Esophagus muscularis mucosa (tissue), 3 donors: ENCODE measurements around the gene TIMM22.
A peak's percentile ranks its signal among the peaks of the same experiment; 100 is the strongest.

Experiments
- POLR2A ChIP-seq: fragments of 450-650 bp; IDR thresholded peaks from one replicate; pipeline ENCODE4 v1.6.1; 2017; ENCODE audit warnings: antibody characterized with exemption, moderate library complexity, mild to moderate bottlenecking, low read depth
- TF ChIP-seq, protein P1 (sequence below), 3 experiments: fragments of 200-600 bp in 2 of 3; fragments of 450-650 bp in 1 of 3; sonication (generic) in 2 of 3; IDR thresholded peaks; one replicate each; pipeline ENCODE4 v1.5.1; 2017 to 2019; ENCODE audit warnings: antibody characterized with exemption in 3 of 3, mild to moderate bottlenecking in 2 of 3, moderate library complexity in 1 of 3

DNA sequence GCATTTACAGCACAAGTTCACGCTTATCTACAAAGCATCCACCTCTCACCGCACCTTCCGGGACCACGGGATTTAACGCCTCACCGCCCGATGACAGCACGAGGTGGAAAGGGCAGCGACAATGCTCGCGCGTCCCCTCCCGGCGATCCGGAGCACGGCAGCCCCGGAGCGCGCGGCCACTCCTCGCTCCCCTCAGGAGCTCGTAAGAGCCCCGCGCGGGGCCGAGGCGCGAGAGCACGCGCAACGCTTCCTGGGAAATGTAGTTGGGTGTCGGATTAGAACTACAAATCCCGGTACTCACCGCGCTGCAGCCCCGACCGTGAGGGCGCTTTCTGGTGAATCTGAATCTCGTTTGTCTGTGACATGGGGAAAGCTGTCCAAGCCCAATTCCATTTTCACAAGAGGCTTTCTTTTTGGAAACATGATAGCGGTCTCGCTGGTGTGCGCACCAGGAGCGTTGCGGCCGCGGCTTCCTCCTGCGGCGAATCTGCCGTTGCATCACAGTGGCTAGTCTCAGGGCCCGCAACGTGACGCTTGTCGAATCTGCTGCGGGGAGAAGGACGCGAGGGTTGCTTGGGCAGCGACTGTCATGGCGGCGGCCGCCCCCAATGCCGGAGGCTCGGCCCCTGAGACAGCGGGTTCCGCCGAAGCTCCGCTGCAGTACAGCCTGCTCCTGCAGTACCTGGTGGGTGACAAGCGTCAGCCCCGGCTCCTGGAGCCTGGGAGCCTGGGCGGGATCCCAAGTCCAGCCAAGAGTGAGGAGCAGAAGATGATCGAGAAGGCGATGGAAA is at the start of gene TIMM22:
- peak; percentile 77 for TF ChIP-seq POLR2A
- TF ChIP-seq, protein P1, sequence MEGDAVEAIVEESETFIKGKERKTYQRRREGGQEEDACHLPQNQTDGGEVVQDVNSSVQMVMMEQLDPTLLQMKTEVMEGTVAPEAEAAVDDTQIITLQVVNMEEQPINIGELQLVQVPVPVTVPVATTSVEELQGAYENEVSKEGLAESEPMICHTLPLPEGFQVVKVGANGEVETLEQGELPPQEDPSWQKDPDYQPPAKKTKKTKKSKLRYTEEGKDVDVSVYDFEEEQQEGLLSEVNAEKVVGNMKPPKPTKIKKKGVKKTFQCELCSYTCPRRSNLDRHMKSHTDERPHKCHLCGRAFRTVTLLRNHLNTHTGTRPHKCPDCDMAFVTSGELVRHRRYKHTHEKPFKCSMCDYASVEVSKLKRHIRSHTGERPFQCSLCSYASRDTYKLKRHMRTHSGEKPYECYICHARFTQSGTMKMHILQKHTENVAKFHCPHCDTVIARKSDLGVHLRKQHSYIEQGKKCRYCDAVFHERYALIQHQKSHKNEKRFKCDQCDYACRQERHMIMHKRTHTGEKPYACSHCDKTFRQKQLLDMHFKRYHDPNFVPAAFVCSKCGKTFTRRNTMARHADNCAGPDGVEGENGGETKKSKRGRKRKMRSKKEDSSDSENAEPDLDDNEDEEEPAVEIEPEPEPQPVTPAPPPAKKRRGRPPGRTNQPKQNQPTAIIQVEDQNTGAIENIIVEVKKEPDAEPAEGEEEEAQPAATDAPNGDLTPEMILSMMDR (IDR thresholded peaks at IDR 0.05), result peak; percentile 93 to 99 (median 97)
